Gastroesophageal sphincter (tissue), 3 donors: ENCODE results near the gene MOV10.

Source experiments
- CTCF ChIP-seq, 4 experiments: fragments of 200-600 bp in 2 of 4; fragments of 450-650 bp in 2 of 4; sonication (generic) in 1 of 4; IDR thresholded peaks; one replicate each; pipeline ENCODE4 v1.5.1; 2017 to 2019; ENCODE audit warnings: antibody characterized with exemption in 4 of 4, mild to moderate bottlenecking in 2 of 4, moderate library complexity in 2 of 4
- EP300 ChIP-seq: sonication (generic); formaldehyde crosslinking; IDR thresholded peaks from one replicate; pipeline ENCODE4 v1.6.1; 2017; ENCODE audit warnings: antibody characterized with exemption, mild to moderate bottlenecking
- POLR2A ChIP-seq, 2 donors: fragments of 450-650 bp; IDR thresholded peaks; one replicate each; pipeline ENCODE4 v1.6.1; 2017; ENCODE audit warnings: antibody characterized with exemption in 2 of 2, mild to moderate bottlenecking in 2 of 2, moderate library complexity in 1 of 2

DNA sequence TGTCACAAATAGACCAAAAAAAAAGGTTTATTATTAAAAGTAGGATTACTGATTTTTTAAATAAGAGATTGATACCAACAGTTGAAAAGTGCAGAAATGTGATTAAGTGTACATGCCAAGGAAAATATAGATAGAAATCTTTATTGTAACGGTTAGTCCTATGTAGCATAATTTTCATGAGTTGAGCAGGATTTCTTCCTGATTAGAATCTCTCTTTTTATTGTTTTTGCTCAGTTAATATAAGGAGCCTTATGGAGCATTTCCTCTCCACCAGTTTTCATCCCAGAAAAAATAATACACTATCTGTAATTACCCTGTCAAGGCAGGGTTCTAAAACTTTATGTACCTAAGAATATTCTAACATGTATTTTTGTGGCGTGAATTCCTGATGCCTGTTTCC, 31.4 kb upstream of the MOV10 start:
- TF ChIP-seq CTCF (IDR thresholded peaks at IDR 0.05) (no peak), POLR2A (IDR thresholded peaks at IDR 0.05) (no peak), EP300 (no peak)
